ENCODE measurements around the gene IFT122. TPM values are rescaled to one million over a fixed set of nuclear protein-coding genes. Genes with fewer than 3 reads are reported as not detected.
"Not testable (repeated sequence)": the region's sequence is repeated elsewhere in the genome, so short reads cannot be mapped to it uniquely, and the experiment has no call there.

Gene IFT122
- total and polyA plus RNA-seq, 2 donors (not counting 3 experiments of a cell fraction or from before 2014, with no cell fraction given), result 38.4 to 41.7 TPM

DNA sequence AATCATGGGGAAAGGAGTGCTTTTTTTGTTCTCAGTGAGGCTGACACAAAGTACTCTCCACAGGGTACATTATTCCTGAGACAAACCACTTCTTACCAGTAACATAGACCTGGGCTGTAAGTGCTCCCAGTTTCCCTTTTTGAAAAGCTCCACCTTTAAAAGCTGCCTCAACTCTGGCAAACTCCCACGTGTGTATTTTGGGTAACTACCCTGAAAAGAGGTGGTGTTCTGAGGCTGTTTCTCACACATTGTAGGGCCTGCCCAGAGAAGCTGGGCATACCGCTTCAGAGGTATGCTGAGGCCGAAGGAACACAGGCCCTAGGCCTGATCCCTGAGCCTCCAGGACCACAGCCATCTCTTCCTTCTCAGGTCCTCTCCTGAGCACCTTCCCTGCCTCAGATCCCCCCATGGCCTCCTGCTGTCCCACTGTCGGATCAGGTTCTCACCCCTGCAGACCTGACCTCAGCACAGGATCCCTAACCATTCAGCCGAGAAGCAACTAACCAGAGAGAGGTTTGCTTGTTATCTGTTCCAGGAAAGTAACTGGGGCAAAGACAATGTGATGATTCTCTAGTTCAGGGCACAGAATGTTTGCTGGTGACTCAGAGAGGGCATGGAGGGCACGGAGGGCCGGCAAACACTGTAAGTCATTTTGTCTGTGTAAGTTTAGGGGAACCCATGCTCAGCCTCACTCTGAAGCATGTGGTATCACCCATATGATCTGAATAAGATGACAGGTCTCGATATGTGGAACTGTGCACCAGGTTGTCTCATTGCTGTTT lies 47.7 kb upstream of the IFT122 start:
- H3K9ac ChIP-seq (replicated peaks; ENCODE audit: extremely low read depth, insufficient read depth, low read length); intact Hi-C loops (cut with micrococcal nuclease); CTCF ChIA-PET; H4K20me1 ChIP-seq (replicated peaks; ENCODE audit: control insufficient read depth, extremely low read depth, insufficient read depth, low read length); H3K4me2 ChIP-seq (ENCODE audit: insufficient read depth, low read length); H3K9me3 ChIP-seq (replicated peaks; ENCODE audit: control insufficient read depth, insufficient read depth, low read length); BruUV-seq (replicated peaks); POLR2A ChIA-PET; H3K27me3 ChIP-seq (ENCODE audit: control insufficient read depth in 2 of 2, insufficient read depth in 2 of 2, low read length in 2 of 2); DNase-seq (ENCODE audit: low read depth, low spot score); H3K9me1 ChIP-seq (replicated peaks; ENCODE audit: control insufficient read depth, extremely low read depth, insufficient read depth, low read length); H3K4me3 ChIP-seq (replicated peaks in 1 of 3; ENCODE audit: insufficient read depth in 1 of 3, low read depth in 1 of 3, low read length in 3 of 3); dilution Hi-C loops (cut with MboI; ENCODE audit: extremely low pct_ligation_motif_present, low sequenced_read_pairs); H2AFZ ChIP-seq (ENCODE audit: low read depth, low read length): not testable (repeated sequence)
- peak; percentile 26 for FAIRE-seq
- peaks cover 5 to 15% of the 10 kb centered on the region in 2 experiments for H3K36me3 ChIP-seq (ENCODE audit: control insufficient read depth in 2 of 2, extremely low read depth in 1 of 2, insufficient read depth in 2 of 2, low read length in 2 of 2)
- peaks cover 43% of the 10 kb centered on the region for H3K4me1 ChIP-seq (ENCODE audit: control insufficient read depth, extremely low read depth, insufficient read depth, low read length)
- H3K79me2 ChIP-seq (ENCODE audit: control insufficient read depth, insufficient read depth, low read length), result peaks cover 30% of the 10 kb centered on the region
- peak overlapping the region; percentile 53 for H3K27ac ChIP-seq (ENCODE audit: insufficient read depth, low read depth, low read length)

DNA sequence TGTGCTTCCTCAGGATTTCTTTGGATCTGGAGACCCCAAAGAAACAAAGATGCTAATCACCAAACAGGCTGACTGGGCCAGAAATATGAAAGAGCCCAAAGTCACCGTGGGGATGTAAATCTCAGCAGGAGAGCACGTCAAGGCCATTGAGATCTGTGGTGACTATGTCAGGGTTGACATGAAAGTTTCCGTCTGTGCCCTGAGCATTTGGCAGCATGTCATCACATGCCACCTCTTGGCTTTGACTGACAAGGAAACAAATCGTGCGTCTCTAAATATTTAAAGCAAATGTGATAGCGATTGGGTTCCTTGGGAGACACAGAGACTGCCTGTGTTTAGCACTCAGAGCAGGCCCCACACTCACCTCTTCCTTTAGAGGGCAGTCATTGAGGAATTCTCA lies 46.8 kb upstream of the IFT122 start:
- H2AFZ ChIP-seq (ENCODE audit: low read depth, low read length), result no peak overlapping the region
- no peaks in the 10 kb centered on the region for H4K20me1 ChIP-seq (replicated peaks; ENCODE audit: control insufficient read depth, extremely low read depth, insufficient read depth, low read length)
- no peaks in the 10 kb centered on the region for H3K9me3 ChIP-seq (replicated peaks; ENCODE audit: control insufficient read depth, insufficient read depth, low read length)
- ChIA-PET POLR2A (no interaction called here), CTCF (no interaction called here)
- H3K27ac ChIP-seq (ENCODE audit: insufficient read depth, low read depth, low read length), result no peak overlapping the region
- TF ChIP-seq JUN (IDR thresholded peaks at IDR 0.05; ENCODE audit: borderline replicate concordance, insufficient read depth, insufficient read length, low read depth) (no peak), EZH2 (IDR thresholded peaks at IDR 0.05; ENCODE audit: borderline replicate concordance, low read depth, low read length, severe bottlenecking) (no peak), POLR2AphosphoS5 (IDR thresholded peaks at IDR 0.05; ENCODE audit: insufficient read depth, low read depth, low read length) (no peak), MYC (IDR thresholded peaks at IDR 0.05; ENCODE audit: low read depth, low read length) (no peak), GATA2 (IDR thresholded peaks at IDR 0.05; ENCODE audit: insufficient read depth, insufficient read length, low read depth, low read length) (no peak), POLR2A (IDR thresholded peaks at IDR 0.05; ENCODE audit: low read depth, low read length) (no peak), FOS (IDR thresholded peaks at IDR 0.05; ENCODE audit: borderline replicate concordance, insufficient read depth, low read length) (no peak)
- TF ChIP-seq, protein P1, sequence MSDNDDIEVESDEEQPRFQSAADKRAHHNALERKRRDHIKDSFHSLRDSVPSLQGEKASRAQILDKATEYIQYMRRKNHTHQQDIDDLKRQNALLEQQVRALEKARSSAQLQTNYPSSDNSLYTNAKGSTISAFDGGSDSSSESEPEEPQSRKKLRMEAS (IDR thresholded peaks at IDR 0.05; ENCODE audit: insufficient read depth, insufficient read length), result no peak
- TF ChIP-seq, protein P2, sequence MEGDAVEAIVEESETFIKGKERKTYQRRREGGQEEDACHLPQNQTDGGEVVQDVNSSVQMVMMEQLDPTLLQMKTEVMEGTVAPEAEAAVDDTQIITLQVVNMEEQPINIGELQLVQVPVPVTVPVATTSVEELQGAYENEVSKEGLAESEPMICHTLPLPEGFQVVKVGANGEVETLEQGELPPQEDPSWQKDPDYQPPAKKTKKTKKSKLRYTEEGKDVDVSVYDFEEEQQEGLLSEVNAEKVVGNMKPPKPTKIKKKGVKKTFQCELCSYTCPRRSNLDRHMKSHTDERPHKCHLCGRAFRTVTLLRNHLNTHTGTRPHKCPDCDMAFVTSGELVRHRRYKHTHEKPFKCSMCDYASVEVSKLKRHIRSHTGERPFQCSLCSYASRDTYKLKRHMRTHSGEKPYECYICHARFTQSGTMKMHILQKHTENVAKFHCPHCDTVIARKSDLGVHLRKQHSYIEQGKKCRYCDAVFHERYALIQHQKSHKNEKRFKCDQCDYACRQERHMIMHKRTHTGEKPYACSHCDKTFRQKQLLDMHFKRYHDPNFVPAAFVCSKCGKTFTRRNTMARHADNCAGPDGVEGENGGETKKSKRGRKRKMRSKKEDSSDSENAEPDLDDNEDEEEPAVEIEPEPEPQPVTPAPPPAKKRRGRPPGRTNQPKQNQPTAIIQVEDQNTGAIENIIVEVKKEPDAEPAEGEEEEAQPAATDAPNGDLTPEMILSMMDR (IDR thresholded peaks at IDR 0.05; ENCODE audit: extremely low read depth in 1 of 2, insufficient read depth in 1 of 2, low read depth in 1 of 2, low read length in 2 of 2), result no peak
- no peaks in the 10 kb centered on the region for H3K9me1 ChIP-seq (replicated peaks; ENCODE audit: control insufficient read depth, extremely low read depth, insufficient read depth, low read length)
- DNase-seq (ENCODE audit: low read depth, low spot score), result no peak
- no peak overlapping the region for H3K4me3 ChIP-seq (replicated peaks in 1 of 3; ENCODE audit: insufficient read depth in 1 of 3, low read depth in 1 of 3, low read length in 3 of 3)
- peaks cover 40% of the 10 kb centered on the region for H3K79me2 ChIP-seq (ENCODE audit: control insufficient read depth, insufficient read depth, low read length)
- BruUV-seq (replicated peaks), result no TSS peak
- dilution Hi-C loops (cut with MboI; ENCODE audit: extremely low pct_ligation_motif_present, low sequenced_read_pairs), result no loop called here
- FAIRE-seq, result no peak
- no peaks in the 10 kb centered on the region for H3K27me3 ChIP-seq (ENCODE audit: control insufficient read depth in 2 of 2, insufficient read depth in 2 of 2, low read length in 2 of 2)
- intact Hi-C loops (cut with micrococcal nuclease), result no loop called here
- H3K9ac ChIP-seq (replicated peaks; ENCODE audit: extremely low read depth, insufficient read depth, low read length), result no peak overlapping the region
- H3K4me1 ChIP-seq (ENCODE audit: control insufficient read depth, extremely low read depth, insufficient read depth, low read length), result peaks cover 38% of the 10 kb centered on the region
- no peak overlapping the region for H3K4me2 ChIP-seq (ENCODE audit: insufficient read depth, low read length)
- H3K36me3 ChIP-seq (ENCODE audit: control insufficient read depth in 2 of 2, extremely low read depth in 1 of 2, insufficient read depth in 2 of 2, low read length in 2 of 2), result peaks cover 4 to 15% of the 10 kb centered on the region in 2 experiments

Data from endothelial cell of umbilical vein (primary cell).